ENCODE results near the gene BTF3L4. TPM values are rescaled to one million over a fixed set of nuclear protein-coding genes. Genes with fewer than 3 reads are reported as not detected.

Gene BTF3L4
- total RNA-seq, 1 experiment from 2014 or later = 106 TPM

DNA sequence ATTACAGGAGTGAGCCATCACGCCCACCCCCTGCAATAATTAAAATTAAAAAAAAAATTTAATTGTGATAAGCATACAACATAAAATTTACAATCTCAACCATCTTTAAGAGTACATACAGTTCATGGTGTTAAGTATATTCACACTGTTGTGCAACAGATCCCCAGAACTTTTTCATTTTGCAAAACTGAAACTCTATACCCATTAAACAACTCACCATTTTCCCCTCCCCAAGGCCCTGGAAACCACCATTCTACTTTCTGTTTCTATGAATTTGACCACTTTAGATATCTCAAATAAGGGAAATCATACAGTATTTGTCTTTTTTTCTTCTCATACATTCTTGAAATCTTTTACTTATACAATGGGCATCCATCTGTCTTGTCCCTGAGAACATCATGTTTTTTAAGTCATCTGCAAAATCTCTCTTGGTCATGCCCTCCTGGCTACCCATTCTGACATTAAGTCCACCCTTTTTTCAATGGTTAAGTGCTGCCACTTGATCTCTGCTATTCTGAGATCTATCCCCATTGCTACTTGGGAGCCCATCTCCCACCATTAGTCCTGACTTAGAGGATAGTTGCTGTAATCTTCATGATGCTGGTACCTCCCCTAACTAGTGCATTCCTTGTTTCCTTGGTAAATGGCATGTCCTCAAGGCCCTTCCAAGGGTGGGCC lies 46.4 kb downstream of the BTF3L4 start:
- Histone ChIP-seq H3K79me1 (ENCODE audit: insufficient read depth, low read depth, low read length, poor library complexity, severe bottlenecking) (no peaks in the 10 kb centered on the region), H2BK120ac (ENCODE audit: low read depth, low read length, poor library complexity, severe bottlenecking) (no peak overlapping the region), H2BK20ac (ENCODE audit: low read depth, low read length, poor library complexity, severe bottlenecking) (no peak overlapping the region), H3K27ac (ENCODE audit: insufficient read length, low read depth, low read length) (no peak overlapping the region), H2BK12ac (ENCODE audit: insufficient read length, low read depth, low read length) (no peak overlapping the region), H4K8ac (replicated peaks; ENCODE audit: insufficient read length, low read depth, low read length) (no peak overlapping the region), H3K23me2 (ENCODE audit: insufficient read length, low read depth, low read length, poor library complexity, severe bottlenecking) (no peaks in the 10 kb centered on the region), H4K20me1 (ENCODE audit: control insufficient read depth, insufficient read depth, insufficient read length) (no peaks in the 10 kb centered on the region), H4K5ac (ENCODE audit: insufficient read length, low read depth, low read length) (no peak overlapping the region), H2BK5ac (ENCODE audit: insufficient read length, low read length) (no peak overlapping the region), H3T11ph (ENCODE audit: low read length) (no peak overlapping the region), H3K4ac (ENCODE audit: low read depth, low read length) (no peak overlapping the region), H3K9ac (ENCODE audit: extremely low read depth, insufficient read length, low read length) (no peak overlapping the region), H4K91ac (ENCODE audit: insufficient read length, low read depth, low read length) (no peak overlapping the region), H3K18ac (ENCODE audit: insufficient read length, low read depth, low read length) (no peak overlapping the region), H3K79me2 (ENCODE audit: insufficient read depth, low read length) (no peaks in the 10 kb centered on the region), H3K4me2 (ENCODE audit: insufficient read depth, insufficient read length, low read length) (no peak overlapping the region), H3K4me1 (ENCODE audit: insufficient read depth, low read length) (no peaks in the 10 kb centered on the region), H3K56ac (ENCODE audit: insufficient read length, low read depth, low read length) (no peak overlapping the region), H2BK15ac (ENCODE audit: low read depth, low read length) (no peak overlapping the region), H3K27me3 (ENCODE audit: insufficient read depth, low read length) (no peaks in the 10 kb centered on the region), H2AK5ac (ENCODE audit: insufficient read length, low read length) (no peak overlapping the region), H3K9me3 (ENCODE audit: control insufficient read depth, low read depth, low read length) (no peaks in the 10 kb centered on the region), H2AFZ (ENCODE audit: low read length) (no peak overlapping the region), H3K23ac (ENCODE audit: insufficient read length, low read depth, low read length) (no peak overlapping the region), H3K14ac (ENCODE audit: insufficient read depth, low read length) (no peak overlapping the region)
- Mint-ChIP-seq H3K27ac (no peak overlapping the region), H3K9me3 (no peaks in the 10 kb centered on the region), H3K27me3 (ENCODE audit: low read depth) (peaks cover 5% of the 10 kb centered on the region; the same call in 1 of the 2 replicates), H3K4me1 (peaks cover 6 to 8% of the 10 kb centered on the region in 2 experiments), H3K4me3 (no peak overlapping the region), H3K36me3 (ENCODE audit: insufficient read depth in 1 of 3, low read depth in 3 of 3) (no peaks in the 10 kb centered on the region)
- no peak for DNase-seq
- WGBS (ENCODE audit: extremely low coverage, insufficient read length, low lambda C conversion rate) = no CpG with 5 or more reads among the region's 1 CpG
- TF ChIP-seq, protein P1, sequence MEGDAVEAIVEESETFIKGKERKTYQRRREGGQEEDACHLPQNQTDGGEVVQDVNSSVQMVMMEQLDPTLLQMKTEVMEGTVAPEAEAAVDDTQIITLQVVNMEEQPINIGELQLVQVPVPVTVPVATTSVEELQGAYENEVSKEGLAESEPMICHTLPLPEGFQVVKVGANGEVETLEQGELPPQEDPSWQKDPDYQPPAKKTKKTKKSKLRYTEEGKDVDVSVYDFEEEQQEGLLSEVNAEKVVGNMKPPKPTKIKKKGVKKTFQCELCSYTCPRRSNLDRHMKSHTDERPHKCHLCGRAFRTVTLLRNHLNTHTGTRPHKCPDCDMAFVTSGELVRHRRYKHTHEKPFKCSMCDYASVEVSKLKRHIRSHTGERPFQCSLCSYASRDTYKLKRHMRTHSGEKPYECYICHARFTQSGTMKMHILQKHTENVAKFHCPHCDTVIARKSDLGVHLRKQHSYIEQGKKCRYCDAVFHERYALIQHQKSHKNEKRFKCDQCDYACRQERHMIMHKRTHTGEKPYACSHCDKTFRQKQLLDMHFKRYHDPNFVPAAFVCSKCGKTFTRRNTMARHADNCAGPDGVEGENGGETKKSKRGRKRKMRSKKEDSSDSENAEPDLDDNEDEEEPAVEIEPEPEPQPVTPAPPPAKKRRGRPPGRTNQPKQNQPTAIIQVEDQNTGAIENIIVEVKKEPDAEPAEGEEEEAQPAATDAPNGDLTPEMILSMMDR (conservative IDR thresholded peaks at IDR 0.05) = no peak

All from H9 (cell line).